HUES48 (cell line): ENCODE results near the gene PLEKHA1.

Source experiments
- H3K27ac ChIP-seq: one replicate; pipeline ENCODE4 v1.7.0; 2013; ENCODE audit warnings: low read depth, low read length, inconsistent platforms
- H3K27me3 ChIP-seq: 2 replicates; pipeline ENCODE4 v1.6.1; 2013; ENCODE audit warnings: mild to moderate bottlenecking, low read length; ENCODE audit not compliant: control insufficient read depth, insufficient read depth
- H3K36me3 ChIP-seq: 2 replicates; pipeline ENCODE4 v1.6.1; 2013; ENCODE audit warnings: low read length; ENCODE audit not compliant: control insufficient read depth, insufficient read depth
- H3K4me1 ChIP-seq: 2 replicates; pipeline ENCODE4 v1.6.1; 2013; ENCODE audit warnings: mild to moderate bottlenecking, low read length; ENCODE audit not compliant: control insufficient read depth, insufficient read depth
- H3K4me3 ChIP-seq: 2 replicates; pipeline ENCODE4 v1.5.1; 2013; ENCODE audit warnings: mild to moderate bottlenecking, low read depth, low read length
- H3K9ac ChIP-seq: 2 replicates; pipeline ENCODE4 v1.6.1; 2013; ENCODE audit warnings: mild to moderate bottlenecking, low read depth, low read length, moderate library complexity
- H3K9me3 ChIP-seq: 2 replicates; pipeline ENCODE4 v1.6.1; 2013; ENCODE audit warnings: low read length; ENCODE audit not compliant: control insufficient read depth, insufficient read depth

The PLEKHA1 gene

DNA sequence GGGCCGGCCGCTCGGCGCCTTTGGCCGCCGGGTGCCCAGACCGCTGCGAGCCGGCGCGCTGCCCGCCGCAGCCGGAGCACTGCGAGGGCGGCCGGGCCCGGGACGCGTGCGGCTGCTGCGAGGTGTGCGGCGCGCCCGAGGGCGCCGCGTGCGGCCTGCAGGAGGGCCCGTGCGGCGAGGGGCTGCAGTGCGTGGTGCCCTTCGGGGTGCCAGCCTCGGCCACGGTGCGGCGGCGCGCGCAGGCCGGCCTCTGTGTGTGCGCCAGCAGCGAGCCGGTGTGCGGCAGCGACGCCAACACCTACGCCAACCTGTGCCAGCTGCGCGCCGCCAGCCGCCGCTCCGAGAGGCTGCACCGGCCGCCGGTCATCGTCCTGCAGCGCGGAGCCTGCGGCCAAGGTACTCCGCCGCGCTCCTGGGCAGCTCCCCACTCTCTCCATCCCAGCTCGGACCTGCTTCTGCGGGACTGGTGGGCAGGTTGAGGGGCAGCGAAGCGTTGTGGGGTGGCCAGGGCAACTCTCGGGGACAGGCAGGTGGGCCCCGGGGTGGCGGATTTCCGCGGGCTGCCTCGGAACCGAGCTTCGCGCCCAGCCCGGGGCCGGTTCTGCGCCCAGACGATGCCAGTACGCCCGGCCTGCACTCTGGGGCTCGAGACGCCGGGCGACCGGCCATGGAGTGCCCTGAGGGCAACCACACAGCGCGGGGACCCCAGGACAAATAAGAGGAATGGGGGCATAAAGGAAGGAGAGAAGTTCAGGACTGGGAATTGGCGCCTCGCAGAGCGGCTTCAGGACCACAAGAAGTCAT lies 87.4 kb downstream of the PLEKHA1 start:
- Histone ChIP-seq H3K4me3 (peak overlapping the region; percentile 66), H3K27me3 (peaks cover 74% of the 10 kb centered on the region), H3K4me1 (peaks cover 12% of the 10 kb centered on the region), H3K36me3 (no peaks in the 10 kb centered on the region), H3K27ac (no peak overlapping the region), H3K9ac (no peak overlapping the region), H3K9me3 (no peaks in the 10 kb centered on the region)

DNA sequence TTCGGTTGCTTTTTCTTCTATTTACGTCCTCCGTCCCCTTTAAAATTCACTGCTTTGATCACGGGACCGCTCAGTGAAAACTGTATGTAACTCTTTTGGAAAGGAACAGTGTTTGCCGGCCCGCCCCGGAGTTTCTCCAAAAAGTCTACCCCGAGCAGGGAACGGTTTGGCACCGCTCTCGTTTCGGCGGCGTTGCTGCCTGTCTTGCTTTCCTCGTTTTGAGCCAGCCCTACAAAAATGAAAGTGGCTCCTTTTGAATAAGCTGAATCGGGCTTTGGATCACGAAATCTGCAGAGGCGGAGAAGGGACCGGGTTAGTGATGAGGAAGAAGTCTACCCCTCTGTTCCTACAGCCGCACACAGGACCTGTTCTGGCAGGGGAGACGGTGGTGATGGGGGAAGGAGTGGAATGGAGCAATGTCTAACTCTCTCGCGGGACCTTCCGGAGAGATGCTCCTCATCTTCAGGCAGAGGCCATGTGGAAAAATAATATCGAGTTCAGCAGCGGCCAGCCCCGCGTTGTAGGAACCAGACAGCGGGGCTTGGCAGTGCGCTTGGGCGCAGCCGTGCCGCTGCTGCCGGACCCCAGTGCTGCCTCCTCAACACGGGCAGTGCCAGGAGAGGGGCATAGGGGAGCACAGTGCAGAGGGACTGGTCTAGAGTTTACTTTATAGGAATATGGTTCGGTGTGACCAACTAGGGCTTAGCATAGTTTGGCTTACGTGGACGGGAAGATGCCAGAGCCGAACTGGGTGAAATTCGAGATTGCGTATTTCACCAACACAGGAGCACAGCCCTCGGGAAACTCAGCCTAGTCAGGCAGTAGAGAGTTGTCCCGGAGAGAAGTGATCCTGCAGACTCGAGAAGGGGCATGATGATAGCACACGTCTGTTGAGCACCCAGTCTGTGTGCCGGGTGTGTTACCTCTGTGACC lies 88.3 kb downstream of the PLEKHA1 start:
- Histone ChIP-seq H3K27me3 (peaks cover 74% of the 10 kb centered on the region), H3K9me3 (no peaks in the 10 kb centered on the region), H3K4me3 (peak overlapping the region; percentile 66), H3K9ac (no peak overlapping the region), H3K4me1 (peaks cover 12% of the 10 kb centered on the region), H3K36me3 (no peaks in the 10 kb centered on the region), H3K27ac (no peak overlapping the region)

- Histone ChIP-seq H3K9ac (no peak overlapping the region), H3K27me3 (peaks cover 69% of the 10 kb centered on the region), H3K9me3 (no peaks in the 10 kb centered on the region), H3K36me3 (no peaks in the 10 kb centered on the region), H3K4me3 (peak overlapping the region; percentile 66), H3K27ac (no peak overlapping the region), H3K4me1 (peaks cover 12% of the 10 kb centered on the region)
These were observed 89.2 kb downstream of the PLEKHA1 start for GRCh38 chr10:122463466-122464249.

DNA sequence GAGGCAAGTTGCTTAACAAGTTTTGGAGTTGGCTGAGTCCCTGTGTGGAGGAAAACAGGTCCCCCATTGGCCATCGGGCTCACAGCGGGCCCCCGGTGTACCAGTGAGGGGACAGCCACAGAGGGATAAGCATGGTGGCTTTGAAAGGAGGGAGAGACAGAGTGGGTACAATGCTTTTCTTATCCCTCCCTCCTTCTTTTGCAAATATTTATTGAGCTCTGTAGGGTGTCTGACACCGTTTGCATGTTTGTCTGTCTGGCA lies 89.7 kb downstream of the PLEKHA1 start:
- Histone ChIP-seq H3K27me3 (peaks cover 64% of the 10 kb centered on the region), H3K9me3 (no peaks in the 10 kb centered on the region), H3K4me1 (peaks cover 10% of the 10 kb centered on the region), H3K9ac (no peak overlapping the region), H3K4me3 (no peak overlapping the region), H3K36me3 (no peaks in the 10 kb centered on the region), H3K27ac (no peak overlapping the region)

GRCh38 chr10:122464586-122464985 lies 90.1 kb downstream of the PLEKHA1 start:
- H3K9ac ChIP-seq, result no peak overlapping the region
- no peaks in the 10 kb centered on the region for H3K9me3 ChIP-seq
- H3K27ac ChIP-seq, result no peak overlapping the region
- H3K36me3 ChIP-seq, result no peaks in the 10 kb centered on the region
- no peak overlapping the region for H3K4me3 ChIP-seq
- peaks cover 60% of the 10 kb centered on the region for H3K27me3 ChIP-seq
- peaks cover 6% of the 10 kb centered on the region; the same call in 1 of the 2 replicates for H3K4me1 ChIP-seq

GRCh38 chr10:122465401-122466040 lies 91.0 kb downstream of the PLEKHA1 start:
- H3K9me3 ChIP-seq, result no peaks in the 10 kb centered on the region
- H3K4me3 ChIP-seq, result no peak overlapping the region
- peaks cover 6% of the 10 kb centered on the region; the same call in 1 of the 2 replicates for H3K4me1 ChIP-seq
- H3K27ac ChIP-seq, result no peak overlapping the region
- H3K36me3 ChIP-seq, result no peaks in the 10 kb centered on the region
- peaks cover 51% of the 10 kb centered on the region for H3K27me3 ChIP-seq
- no peak overlapping the region for H3K9ac ChIP-seq

DNA sequence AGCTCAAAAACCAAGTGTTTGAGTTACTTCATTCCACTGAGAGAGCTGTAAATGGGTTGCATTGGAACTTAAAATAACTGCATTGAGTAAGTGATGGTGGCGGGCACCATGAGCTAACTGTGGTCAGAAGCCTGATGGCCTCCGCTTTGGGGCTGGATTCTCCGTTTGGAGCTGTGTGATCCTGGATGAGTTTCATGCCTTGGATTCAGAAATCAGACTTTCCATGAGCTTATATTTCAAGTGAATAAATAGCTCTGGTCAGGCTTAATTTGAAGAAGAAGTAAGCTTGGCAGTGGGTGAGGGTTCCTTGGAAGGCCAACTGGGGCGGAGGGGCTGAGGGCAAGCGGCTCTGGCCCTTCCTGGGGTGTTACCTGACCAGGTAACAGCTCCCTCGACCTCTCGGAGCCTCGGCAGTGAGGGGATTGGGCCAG lies 92.5 kb downstream of the PLEKHA1 start:
- H3K9me3 ChIP-seq, result no peaks in the 10 kb centered on the region
- peaks cover 6% of the 10 kb centered on the region; the same call in 1 of the 2 replicates for H3K4me1 ChIP-seq
- H3K27ac ChIP-seq, result no peak overlapping the region
- H3K9ac ChIP-seq, result no peak overlapping the region
- H3K36me3 ChIP-seq, result no peaks in the 10 kb centered on the region
- H3K4me3 ChIP-seq, result no peak overlapping the region
- peaks cover 39% of the 10 kb centered on the region for H3K27me3 ChIP-seq

GRCh38 chr10:122467701-122468100 lies 93.2 kb downstream of the PLEKHA1 start:
- H3K9ac ChIP-seq, result no peak overlapping the region
- H3K36me3 ChIP-seq, result no peaks in the 10 kb centered on the region
- H3K4me3 ChIP-seq, result no peak overlapping the region
- peaks cover 6% of the 10 kb centered on the region; the same call in 1 of the 2 replicates for H3K4me1 ChIP-seq
- H3K27ac ChIP-seq, result no peak overlapping the region
- no peaks in the 10 kb centered on the region for H3K9me3 ChIP-seq
- H3K27me3 ChIP-seq, result peaks cover 31% of the 10 kb centered on the region

GRCh38 chr10:122468307-122468925 lies 93.9 kb downstream of the PLEKHA1 start:
- Histone ChIP-seq H3K27ac (no peak overlapping the region), H3K4me3 (no peak overlapping the region), H3K9ac (no peak overlapping the region), H3K27me3 (peaks cover 24% of the 10 kb centered on the region), H3K9me3 (no peaks in the 10 kb centered on the region), H3K36me3 (no peaks in the 10 kb centered on the region), H3K4me1 (no peaks in the 10 kb centered on the region)
